Limb (tissue), 2 donors: ENCODE results near the gene CUL4A.
"Not testable (repeated sequence)": the region's sequence is repeated elsewhere in the genome, so short reads cannot be mapped to it uniquely, and the experiment has no call there.

Experiments
- DNase-seq, 2 donors: peaks; one replicate each; pipeline ENCODE4 v3.0.0-alpha.2; 2016; ENCODE audit errors: extremely low spot score in 2 of 2

Gene CUL4A

GRCh38 chr13:113209336-113209758, at the start of gene CUL4A:
Gene CUL4A, plus strand, starts transcription at chr13:113209613. Its CDS starts 15 bp downstream, at chr13:113209628.
- DNase-seq = peak; percentile 57 to 88

GRCh38 chr13:113159701-113160100, 49.7 kb upstream of the CUL4A start:
- no peak for DNase-seq

- no peak for DNase-seq
Observed at GRCh38 chr13:113160983-113161382, 48.4 kb upstream of the CUL4A start.

DNA sequence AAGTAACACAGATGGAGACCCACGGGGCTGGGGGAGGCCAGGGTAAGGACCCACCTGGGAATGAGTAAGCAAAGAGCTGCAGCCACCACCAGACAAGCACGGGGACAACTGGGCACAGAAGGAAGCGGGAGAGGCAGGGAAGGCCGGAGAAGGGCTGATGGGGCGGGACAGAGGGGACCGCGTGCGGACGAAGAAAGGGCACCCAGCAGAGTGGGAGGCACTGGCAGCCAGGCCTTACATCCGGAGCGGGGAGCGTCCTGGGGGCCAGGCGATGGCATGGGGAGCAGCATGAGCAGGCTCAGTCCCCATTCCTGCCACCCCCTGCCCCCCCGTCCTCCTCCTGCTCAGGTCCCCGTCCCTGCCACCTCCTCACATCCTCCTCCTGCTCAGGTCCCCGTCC, 48.0 kb upstream of the CUL4A start:
- no peak for DNase-seq

GRCh38 chr13:113161975-113162374, 47.4 kb upstream of the CUL4A start:
- DNase-seq = not testable (repeated sequence)

GRCh38 chr13:113162783-113163685, 46.4 kb upstream of the CUL4A start:
- DNase-seq = no peak

- DNase-seq = peak in 1 of 2 donors; percentile 16
Observed at GRCh38 chr13:113164492-113164891, 44.9 kb upstream of the CUL4A start.

DNA sequence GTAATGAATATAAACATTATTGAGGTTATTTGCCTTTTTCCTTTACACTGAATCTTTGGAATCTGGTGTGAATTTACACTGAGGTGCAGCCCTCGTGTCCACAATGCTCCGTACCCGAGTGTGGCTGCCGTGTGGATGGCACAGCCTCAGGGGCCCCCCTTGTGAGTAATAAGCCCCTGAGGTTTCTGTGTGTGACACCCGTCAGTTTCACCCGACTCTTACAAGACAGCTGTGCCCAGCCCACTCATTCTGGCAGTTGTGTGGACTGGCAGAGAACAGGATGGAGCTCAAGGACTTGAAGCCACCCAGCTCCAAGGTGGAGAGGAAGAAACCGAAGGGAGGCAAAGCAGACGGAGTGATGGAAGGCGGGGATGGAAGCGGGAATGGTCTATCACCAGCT, 43.1 kb upstream of the CUL4A start:
- DNase-seq = no peak

GRCh38 chr13:113166681-113167080, 42.7 kb upstream of the CUL4A start:
- DNase-seq = no peak

DNA sequence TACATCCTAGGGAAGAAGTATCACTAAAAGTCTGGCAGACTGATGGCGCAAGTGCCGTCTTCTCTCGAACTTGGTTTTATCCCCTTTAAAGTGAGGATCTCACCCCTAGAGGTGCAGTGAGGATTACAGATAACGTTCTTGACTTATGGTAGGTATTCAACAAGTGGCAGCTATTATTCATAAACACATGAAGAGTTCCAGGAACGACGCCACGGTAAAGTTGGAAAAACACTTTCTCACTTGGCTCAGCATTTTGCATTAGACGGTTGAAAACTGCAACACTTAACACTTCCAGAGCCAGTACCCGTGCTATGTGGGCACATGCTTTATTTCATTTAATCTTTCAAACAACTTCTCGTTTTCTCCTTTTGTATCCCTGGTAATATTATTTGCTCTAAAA, 42.3 kb upstream of the CUL4A start:
- no peak for DNase-seq

DNA sequence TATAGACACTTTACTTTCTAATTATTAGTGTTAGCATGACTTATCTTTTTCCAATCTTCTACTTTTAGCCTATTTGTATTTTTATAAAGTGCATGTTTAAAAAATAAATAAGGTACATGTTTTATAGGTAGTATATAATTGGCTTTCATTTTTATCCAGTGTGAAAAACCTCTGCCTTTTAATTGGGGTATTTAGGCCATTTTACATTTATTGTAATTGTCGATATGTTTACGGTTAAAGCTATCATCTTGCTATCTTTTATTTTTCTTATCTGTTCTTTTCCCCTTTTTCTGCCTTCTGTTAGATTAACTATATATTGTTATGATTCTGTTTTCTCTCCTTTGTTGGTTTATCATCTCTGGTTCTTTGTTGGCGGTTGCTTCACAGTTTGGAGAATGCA, 41.8 kb upstream of the CUL4A start:
- no peak for DNase-seq

DNA sequence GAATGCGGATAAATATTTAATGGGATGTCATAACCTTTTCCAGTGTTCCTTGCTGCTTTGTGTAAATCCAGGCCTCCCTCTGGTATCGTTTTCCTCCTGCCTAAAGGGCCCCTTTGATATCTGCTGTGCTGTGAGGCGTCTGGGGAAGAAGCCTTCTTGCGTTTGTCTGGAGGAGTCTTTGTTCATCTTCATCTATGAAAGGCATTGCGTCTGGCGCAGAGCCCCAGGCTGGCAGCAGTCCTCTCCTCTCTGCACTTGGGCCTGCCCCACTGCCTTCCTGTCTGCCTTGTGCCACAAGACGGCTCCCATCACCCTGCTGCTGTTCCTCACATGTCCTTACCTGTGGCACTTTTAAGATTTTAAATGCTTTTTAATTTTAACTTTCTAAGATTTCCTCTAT, 41.2 kb upstream of the CUL4A start:
- no peak for DNase-seq

DNA sequence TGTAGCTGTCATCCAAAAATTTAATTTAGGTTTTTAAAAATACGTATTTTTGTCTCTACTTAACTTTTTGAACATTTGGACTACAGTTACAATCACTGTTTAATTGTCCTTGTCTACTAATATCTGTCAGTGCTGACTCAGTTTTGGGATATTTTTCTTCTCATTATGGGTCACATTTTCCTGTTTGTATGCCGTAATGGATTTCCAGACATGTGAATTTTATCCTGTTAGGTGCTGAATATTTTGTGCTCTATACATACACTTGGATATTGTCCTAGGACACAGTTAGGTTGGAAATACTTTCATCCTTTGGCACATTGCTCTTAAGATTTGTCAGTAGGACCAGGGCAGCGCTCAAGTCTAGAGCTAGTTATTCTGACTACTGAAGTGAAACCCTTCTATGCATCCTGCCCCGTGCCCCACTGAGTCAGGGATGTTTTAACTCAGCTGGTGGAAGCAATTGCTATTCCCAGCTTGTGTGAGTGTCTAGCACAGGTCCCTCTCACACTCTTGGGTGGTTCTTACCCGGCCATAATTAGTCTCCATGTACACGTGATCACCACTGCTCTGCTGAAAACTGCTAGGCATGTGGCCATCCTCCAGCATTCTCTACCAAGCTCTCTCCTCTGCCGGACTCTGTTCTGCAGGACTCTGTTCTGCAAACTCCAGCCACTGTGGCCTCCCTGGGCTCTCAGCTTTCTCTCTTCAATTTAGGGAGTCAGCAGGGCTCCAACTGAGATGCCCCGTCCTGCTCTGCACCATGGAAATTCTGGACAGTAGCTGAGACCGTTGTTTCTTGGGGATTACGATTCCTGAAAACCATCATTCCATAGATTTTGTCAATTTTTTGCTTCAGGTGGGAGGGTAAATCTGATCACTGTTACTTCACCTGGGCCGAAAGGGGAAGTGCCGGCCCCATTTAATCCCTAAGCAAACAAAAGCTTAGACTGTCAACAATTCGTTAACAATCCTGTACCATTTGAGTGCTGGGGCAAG, 39.8 kb upstream of the CUL4A start:
- DNase-seq = no peak

DNA sequence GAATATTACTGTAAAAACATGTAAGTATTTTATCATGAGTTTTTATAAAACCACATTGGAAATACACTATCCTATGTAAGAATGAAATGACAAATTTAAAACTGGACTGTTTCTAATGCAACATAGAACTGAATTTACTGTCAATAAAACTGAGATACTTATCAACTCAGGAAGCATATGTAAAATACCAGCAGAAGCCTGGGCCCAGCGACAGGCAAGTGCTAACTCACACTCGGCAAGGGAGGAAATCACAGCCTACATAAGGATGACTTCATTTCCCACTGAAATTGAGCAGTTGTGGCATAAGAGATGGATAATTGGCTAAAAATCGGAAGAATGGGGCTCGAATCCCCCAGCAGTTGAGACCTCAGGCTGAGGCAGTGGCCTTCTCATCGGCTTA, 38.9 kb upstream of the CUL4A start:
- DNase-seq = no peak

GRCh38 chr13:113171250-113172125, 37.9 kb upstream of the CUL4A start:
- no peak for DNase-seq

DNA sequence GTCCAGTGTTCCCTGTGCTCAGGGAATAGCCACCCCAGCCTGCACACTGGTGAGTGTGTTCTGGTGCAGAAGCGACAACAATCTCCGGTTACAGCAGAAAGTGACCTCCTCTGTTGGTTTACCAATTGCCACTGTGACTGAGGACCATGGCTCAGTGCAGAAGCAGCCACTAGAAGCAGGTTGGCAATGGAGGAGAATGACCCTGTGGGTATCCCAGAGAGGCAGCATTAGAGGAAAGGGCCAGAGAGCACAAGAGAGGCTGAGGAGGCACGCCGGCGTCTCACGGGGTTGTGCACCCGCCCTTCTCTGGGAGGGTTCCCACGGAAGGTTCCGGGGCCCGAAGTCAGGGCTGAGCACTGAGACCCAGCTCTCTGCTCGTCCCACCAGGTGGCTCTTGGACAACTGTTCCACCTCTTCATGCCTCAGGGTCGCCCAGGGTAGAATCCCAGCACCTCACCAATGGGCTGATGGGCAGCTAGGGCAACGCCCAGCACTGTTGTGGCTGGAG, 36.9 kb upstream of the CUL4A start:
- DNase-seq = no peak

DNA sequence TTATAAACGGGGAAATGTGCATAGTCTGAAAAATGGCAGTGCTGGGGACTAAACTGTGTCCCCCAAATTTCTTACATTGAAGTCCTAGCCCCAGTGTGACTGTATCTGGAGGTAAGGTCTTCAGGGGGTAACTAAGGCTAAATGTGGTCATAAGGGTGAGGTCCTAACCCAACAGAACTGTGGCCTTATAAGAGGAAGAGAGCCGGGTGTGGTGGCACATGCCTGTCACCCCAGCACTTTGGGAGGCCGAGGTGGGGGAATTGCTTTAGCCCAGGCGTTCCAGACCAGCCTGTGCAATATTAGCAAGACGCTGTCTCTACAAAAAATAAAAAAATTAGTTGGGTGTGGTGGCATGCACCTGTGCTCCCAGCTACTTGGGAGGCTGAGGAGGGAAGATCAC, 33.1 kb upstream of the CUL4A start:
- no peak for DNase-seq

- DNase-seq = no peak
Observed at GRCh38 chr13:113176822-113177221, 32.6 kb upstream of the CUL4A start.

GRCh38 chr13:113178070-113178895, 31.1 kb upstream of the CUL4A start:
- DNase-seq = no peak

GRCh38 chr13:113178896-113179167, 30.6 kb upstream of the CUL4A start:
- no peak for DNase-seq
